PFSK-1 (cell line): Measurements from ENCODE around the gene DHRS2.

Source experiments
- FOXP2 ChIP-seq: optimal IDR thresholded peaks from 2 replicates; pipeline ENCODE3; 2011; ENCODE audit warnings: borderline replicate concordance, control low read depth, inconsistent platforms; ENCODE audit not compliant: insufficient read depth; ENCODE audit errors: extremely low read length, extremely low read depth
- POLR2AphosphoS5 ChIP-seq: IDR thresholded peaks from 2 replicates; pipeline ENCODE4 v1.6.1; 2012; ENCODE audit warnings: low read depth, mild to moderate bottlenecking, control low read depth, low read length, moderate library complexity
- SIN3A ChIP-seq: IDR thresholded peaks from 2 replicates; pipeline ENCODE4 v1.6.1; 2012; ENCODE audit warnings: mild to moderate bottlenecking, low read length, moderate library complexity, borderline replicate concordance; ENCODE audit not compliant: insufficient read depth
- TAF1 ChIP-seq: IDR thresholded peaks from 2 replicates; pipeline ENCODE4 v1.6.1; 2012; ENCODE audit warnings: low read length, control low read depth, borderline replicate concordance; ENCODE audit not compliant: insufficient read depth
- TF ChIP-seq, protein P1 (sequence below), 2 experiments: IDR thresholded peaks; 2 replicates each; pipeline versions ENCODE4 v1.6.1 to v1.8.0; 2011 to 2012; ENCODE audit warnings: low read depth in 2 of 2, low read length in 2 of 2, control low read depth in 1 of 2, inconsistent platforms in 1 of 2, mild to moderate bottlenecking in 1 of 2, moderate library complexity in 1 of 2; ENCODE audit not compliant: insufficient read depth in 1 of 2

DNA sequence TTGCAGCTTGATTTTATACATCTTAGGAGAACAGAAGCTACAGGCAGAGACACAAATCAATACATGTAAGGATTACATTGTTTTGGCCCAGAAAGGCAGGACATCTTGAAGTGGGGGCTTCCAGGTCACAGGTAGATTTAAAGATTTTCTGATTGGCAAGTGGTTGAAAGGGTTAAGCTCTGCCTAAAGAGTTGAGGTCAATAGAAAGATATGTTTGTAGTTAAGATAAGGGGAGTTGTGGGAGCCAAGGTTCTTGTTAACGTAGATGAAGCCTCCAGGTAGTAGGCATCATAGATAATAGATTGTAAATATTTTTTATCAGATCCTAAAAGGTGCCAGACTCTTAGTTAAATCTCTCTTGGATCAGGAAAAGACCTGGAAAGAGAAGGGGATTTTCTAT, 5.5 kb upstream of the DHRS2 start:
- TF ChIP-seq, protein P1, sequence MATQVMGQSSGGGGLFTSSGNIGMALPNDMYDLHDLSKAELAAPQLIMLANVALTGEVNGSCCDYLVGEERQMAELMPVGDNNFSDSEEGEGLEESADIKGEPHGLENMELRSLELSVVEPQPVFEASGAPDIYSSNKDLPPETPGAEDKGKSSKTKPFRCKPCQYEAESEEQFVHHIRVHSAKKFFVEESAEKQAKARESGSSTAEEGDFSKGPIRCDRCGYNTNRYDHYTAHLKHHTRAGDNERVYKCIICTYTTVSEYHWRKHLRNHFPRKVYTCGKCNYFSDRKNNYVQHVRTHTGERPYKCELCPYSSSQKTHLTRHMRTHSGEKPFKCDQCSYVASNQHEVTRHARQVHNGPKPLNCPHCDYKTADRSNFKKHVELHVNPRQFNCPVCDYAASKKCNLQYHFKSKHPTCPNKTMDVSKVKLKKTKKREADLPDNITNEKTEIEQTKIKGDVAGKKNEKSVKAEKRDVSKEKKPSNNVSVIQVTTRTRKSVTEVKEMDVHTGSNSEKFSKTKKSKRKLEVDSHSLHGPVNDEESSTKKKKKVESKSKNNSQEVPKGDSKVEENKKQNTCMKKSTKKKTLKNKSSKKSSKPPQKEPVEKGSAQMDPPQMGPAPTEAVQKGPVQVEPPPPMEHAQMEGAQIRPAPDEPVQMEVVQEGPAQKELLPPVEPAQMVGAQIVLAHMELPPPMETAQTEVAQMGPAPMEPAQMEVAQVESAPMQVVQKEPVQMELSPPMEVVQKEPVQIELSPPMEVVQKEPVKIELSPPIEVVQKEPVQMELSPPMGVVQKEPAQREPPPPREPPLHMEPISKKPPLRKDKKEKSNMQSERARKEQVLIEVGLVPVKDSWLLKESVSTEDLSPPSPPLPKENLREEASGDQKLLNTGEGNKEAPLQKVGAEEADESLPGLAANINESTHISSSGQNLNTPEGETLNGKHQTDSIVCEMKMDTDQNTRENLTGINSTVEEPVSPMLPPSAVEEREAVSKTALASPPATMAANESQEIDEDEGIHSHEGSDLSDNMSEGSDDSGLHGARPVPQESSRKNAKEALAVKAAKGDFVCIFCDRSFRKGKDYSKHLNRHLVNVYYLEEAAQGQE (IDR thresholded peaks at IDR 0.05; ENCODE audit: insufficient read depth in 1 of 2, low read depth in 2 of 2, low read length in 2 of 2): no peak
- no peak for TF ChIP-seq POLR2AphosphoS5
- no peak for TF ChIP-seq FOXP2
- no peak for TF ChIP-seq SIN3A
- TF ChIP-seq TAF1: no peak
